Activated naive CD8-positive, alpha-beta T cell treated with anti-CD3 and anti-CD28 coated beads for 36 hours (primary cell): ENCODE measurements around the gene GALNT2. TPM values are rescaled to one million over a fixed set of nuclear protein-coding genes. Genes with fewer than 3 reads are reported as not detected.
A peak's percentile ranks its signal among the peaks of the same experiment; 100 is the strongest.

Experiments
- DNase-seq: peaks from one replicate; pipeline ENCODE4 v3.0.0; 2021
- H3K27ac Mint-ChIP-seq: one replicate; pipeline ENCODE4 v1.8.0; 2022; ENCODE audit warnings: mild to moderate bottlenecking, moderate library complexity, mixed read lengths
- H3K27me3 Mint-ChIP-seq: one replicate; pipeline ENCODE4 v1.8.0; 2022; ENCODE audit warnings: mild to moderate bottlenecking, mixed read lengths
- H3K36me3 Mint-ChIP-seq: one replicate; pipeline ENCODE4 v1.8.0; 2021; ENCODE audit warnings: mild to moderate bottlenecking, mixed read lengths
- H3K4me1 Mint-ChIP-seq: one replicate; pipeline ENCODE4 v1.8.0; 2021; ENCODE audit warnings: mixed read lengths
- H3K4me3 Mint-ChIP-seq: one replicate; pipeline ENCODE4 v1.8.0; 2022; ENCODE audit warnings: mild to moderate bottlenecking, moderate library complexity, mixed read lengths
- H3K9me3 Mint-ChIP-seq: one replicate; pipeline ENCODE4 v1.8.0; 2022; ENCODE audit warnings: mixed read lengths
- total RNA-seq, 2 experiments: library from RNA; stranded (reverse); gene quantifications; one replicate each; pipeline ENCODE4 v1.2.3, GENCODE V29; 2021

GALNT2 gene
- total RNA-seq, 2 experiments from 2014 or later: 46.5 to 48.2 TPM

GRCh38 chr1:230322967-230323547, 256.0 kb downstream of the GALNT2 start:
- Mint-ChIP-seq H3K9me3 (no peaks in the 10 kb centered on the region), H3K36me3 (no peaks in the 10 kb centered on the region), H3K27me3 (peaks cover 3% of the 10 kb centered on the region), H3K4me3 (no peak overlapping the region), H3K27ac (no peak overlapping the region), H3K4me1 (peaks cover under 1% of the 10 kb centered on the region)
- no peak for DNase-seq

DNA sequence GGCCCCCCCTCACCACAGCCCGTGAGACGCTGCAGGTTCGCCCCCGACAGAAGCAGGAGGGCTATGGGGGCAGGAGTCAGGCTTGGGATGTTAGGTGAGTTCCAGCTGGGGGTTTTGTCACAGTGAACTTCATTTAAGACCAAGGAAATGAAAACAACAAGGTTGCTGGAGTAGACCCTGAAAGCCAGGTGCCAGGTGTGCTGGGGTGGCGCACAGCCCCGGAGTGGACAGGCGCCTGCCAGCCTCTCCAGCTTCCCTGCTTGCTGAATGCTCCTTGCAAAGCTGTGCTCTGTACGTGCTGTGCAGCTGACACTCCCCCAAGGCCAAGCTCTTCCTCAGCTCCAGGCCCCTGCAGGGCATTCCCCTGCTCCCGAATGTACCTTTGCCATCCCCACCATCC, 256.6 kb downstream of the GALNT2 start:
- DNase-seq: no peak
- Mint-ChIP-seq H3K9me3 (no peaks in the 10 kb centered on the region), H3K27ac (no peak overlapping the region), H3K36me3 (no peaks in the 10 kb centered on the region), H3K27me3 (peaks cover 3% of the 10 kb centered on the region), H3K4me3 (no peak overlapping the region), H3K4me1 (peaks cover 4% of the 10 kb centered on the region)

DNA sequence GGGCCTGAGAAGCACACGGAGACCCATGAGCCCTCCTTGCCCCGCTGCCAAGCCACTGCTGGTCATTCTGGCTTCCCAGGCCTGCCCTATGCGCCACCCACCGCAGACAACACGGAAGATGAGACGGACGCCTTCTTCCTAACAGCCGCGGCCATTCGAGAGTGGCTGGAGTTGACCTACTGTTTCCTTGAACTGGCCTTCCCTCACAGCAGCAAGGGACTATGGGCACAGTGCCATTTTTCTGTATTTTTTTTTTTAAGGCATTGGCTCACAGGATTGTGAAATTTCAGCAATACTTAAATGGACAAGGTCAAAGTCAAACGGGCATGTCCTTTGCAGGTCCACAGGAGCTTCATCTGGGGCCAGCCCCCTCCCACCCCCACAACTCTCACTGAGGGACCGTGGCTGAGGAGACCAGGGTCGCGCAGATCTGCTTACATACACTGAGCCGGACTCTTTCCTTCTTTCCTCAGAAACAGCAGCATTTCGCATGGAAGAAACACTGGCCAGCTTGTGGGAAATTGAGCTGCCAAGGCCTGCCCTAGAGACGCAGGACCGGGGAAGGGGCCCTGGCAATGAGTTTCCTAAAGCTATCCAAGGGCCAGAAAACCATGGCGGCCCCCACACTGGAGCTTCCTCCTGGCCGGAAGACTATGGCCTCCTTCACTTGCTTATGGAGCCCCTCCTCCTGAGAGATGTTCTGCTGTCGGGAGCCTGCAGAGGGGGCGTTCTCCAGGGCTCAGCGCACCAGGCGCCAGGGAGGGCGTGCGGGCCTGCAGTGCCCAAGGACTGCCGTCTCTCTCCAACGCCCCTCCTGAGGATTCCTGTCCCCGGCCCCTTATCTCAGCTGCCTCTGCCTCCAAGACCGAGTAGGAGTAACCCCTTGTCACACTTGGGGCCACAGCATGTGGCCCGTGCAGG, 260.2 kb downstream of the GALNT2 start:
- no peak overlapping the region for H3K4me3 Mint-ChIP-seq
- H3K4me1 Mint-ChIP-seq: peaks cover 4% of the 10 kb centered on the region
- no peak for DNase-seq
- no peak overlapping the region for H3K27ac Mint-ChIP-seq
- no peaks in the 10 kb centered on the region for H3K9me3 Mint-ChIP-seq
- H3K36me3 Mint-ChIP-seq: no peaks in the 10 kb centered on the region
- no peaks in the 10 kb centered on the region for H3K27me3 Mint-ChIP-seq

- Mint-ChIP-seq H3K27ac (peak overlapping the region; percentile 1), H3K9me3 (no peaks in the 10 kb centered on the region), H3K4me3 (no peak overlapping the region), H3K27me3 (no peaks in the 10 kb centered on the region), H3K4me1 (peaks cover 4% of the 10 kb centered on the region), H3K36me3 (no peaks in the 10 kb centered on the region)
- DNase-seq: peak; percentile 14
Observed at GRCh38 chr1:230327892-230328284, 260.9 kb downstream of the GALNT2 start.

- DNase-seq: no peak
- peaks cover 4% of the 10 kb centered on the region for H3K4me1 Mint-ChIP-seq
- peak overlapping the region; percentile 1 for H3K27ac Mint-ChIP-seq
- H3K27me3 Mint-ChIP-seq: peaks cover 4% of the 10 kb centered on the region
- H3K36me3 Mint-ChIP-seq: no peaks in the 10 kb centered on the region
- no peak overlapping the region for H3K4me3 Mint-ChIP-seq
- no peaks in the 10 kb centered on the region for H3K9me3 Mint-ChIP-seq
Observed at GRCh38 chr1:230328342-230329015, 261.4 kb downstream of the GALNT2 start.

DNA sequence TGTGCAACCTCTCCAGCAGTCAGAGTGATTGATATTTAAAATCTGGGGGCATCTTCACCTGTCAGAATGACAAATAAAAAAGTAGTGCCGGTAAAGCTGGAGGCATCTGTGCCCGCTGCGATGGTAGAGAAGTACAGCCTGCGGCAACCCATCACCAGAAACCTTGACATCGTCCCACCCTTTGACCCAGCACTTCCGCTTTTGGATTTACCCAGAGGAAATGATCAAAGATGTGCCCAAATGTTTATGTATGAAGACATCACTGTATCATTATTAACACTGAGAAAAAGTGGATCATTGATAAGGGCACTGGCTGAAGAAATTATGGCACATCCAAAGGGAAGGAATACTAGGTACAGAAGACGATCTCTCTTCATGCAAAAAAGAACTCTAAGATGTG, 263.1 kb downstream of the GALNT2 start:
- no peak for DNase-seq
- peaks cover 4% of the 10 kb centered on the region for H3K4me1 Mint-ChIP-seq
- H3K9me3 Mint-ChIP-seq: no peaks in the 10 kb centered on the region

More for the DNA sequence above, 263.1 kb downstream of the GALNT2 start:
- Mint-ChIP-seq H3K27ac (no peak overlapping the region), H3K36me3 (no peaks in the 10 kb centered on the region), H3K4me3 (no peak overlapping the region), H3K27me3 (peaks cover 5% of the 10 kb centered on the region)
